SK-N-MC (cell line): ENCODE results near the gene UFSP1.

Experiments used
- EZH2 ChIP-seq: fragments of 200-600 bp; sonication (generic); IDR thresholded peaks from one replicate; pipeline ENCODE4 v1.6.1; 2017; ENCODE audit warnings: antibody characterized with exemption
- POLR2AphosphoS5 ChIP-seq: IDR thresholded peaks from 2 replicates; pipeline ENCODE4 v1.6.1; 2012; ENCODE audit warnings: mild to moderate bottlenecking, low read depth, low read length, borderline replicate concordance

DNA sequence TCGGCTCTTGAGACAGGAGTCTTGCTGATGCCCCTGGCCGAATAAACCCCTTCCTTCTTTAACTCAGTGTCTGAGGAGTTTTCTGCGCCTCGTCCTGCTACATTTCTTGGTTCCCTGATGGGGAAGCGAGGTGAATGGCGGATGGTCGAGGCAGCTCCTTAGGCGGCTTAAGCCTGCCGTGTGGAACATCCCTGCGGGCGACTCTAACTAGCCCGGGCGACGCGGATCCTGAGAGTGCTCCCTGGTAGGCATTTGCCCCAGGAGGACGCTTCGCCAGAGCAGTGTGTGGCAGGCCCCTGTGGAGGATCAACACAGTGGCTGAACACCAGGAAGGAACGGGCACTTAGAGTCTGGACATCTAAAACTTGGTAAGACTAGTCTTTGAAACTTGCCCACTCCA is 50.2 kb downstream of the UFSP1 start:
- TF ChIP-seq EZH2 = no peak
- TF ChIP-seq POLR2AphosphoS5 = no peak
